ENCODE measurements around the gene SDK1. TPM values are rescaled to one million over a fixed set of nuclear protein-coding genes. Genes with fewer than 3 reads are reported as not detected.

The SDK1 gene
- total and polyA plus RNA-seq, 10 of the 15 experiments (the other 5 are each of a cell fraction or from before 2014, with no cell fraction given), result 0.14 to 0.33 TPM; not detected in 8

DNA sequence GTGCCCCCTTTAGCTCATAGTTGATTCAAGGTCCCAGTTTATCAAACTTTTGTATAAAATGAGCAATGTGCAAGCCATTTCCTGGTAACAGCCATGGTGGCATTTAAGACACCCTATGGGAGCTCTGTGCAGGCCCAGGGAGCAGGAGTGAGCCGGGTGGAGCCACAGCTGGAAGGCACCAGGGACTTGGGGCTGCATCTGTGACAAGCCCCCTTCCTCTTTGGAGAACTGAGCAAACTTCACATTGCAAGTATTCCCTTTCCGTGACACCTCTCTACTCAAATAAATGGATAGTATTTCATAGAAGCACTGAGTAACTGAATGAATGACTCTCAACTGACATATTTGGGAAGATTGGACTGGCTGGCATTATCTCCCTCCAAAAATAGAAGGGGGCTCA lies 822.3 kb downstream of the SDK1 start:
- CTCF ChIA-PET, result no interaction called here
- in situ Hi-C loops (cut with MboI), result no loop called here
- 0% methylated on average over 2 of the region's 2 CpGs for WGBS (ENCODE audit: insufficient coverage, insufficient replicate concordance, low lambda C conversion rate, missing lambda C conversion rate)

More for the DNA sequence above, 822.3 kb downstream of the SDK1 start:
- Histone ChIP-seq H3K4me2 (ENCODE audit: control insufficient read depth, insufficient read depth) (no peak overlapping the region), H3K27me3 (replicated peaks in 1 of 2; ENCODE audit: control insufficient read depth in 2 of 2, insufficient read depth in 2 of 2, low read length in 1 of 2) (no peaks in the 10 kb centered on the region), H3K9ac (ENCODE audit: control insufficient read depth, insufficient read depth, low read length) (no peak overlapping the region), H4K20me1 (ENCODE audit: control insufficient read depth, insufficient read depth) (no peaks in the 10 kb centered on the region), H3K36me3 (ENCODE audit: control insufficient read depth in 2 of 2, insufficient read depth in 2 of 2, low read length in 1 of 2) (no peaks in the 10 kb centered on the region), H3K27ac (ENCODE audit: control insufficient read depth, insufficient read depth) (no peak overlapping the region), H3K4me3 (no peak overlapping the region), H2AFZ (ENCODE audit: control insufficient read depth, low read depth, low read length) (no peak overlapping the region), H3K4me1 (ENCODE audit: control insufficient read depth, insufficient read depth, low read length) (no peaks in the 10 kb centered on the region), H3K9me3 (replicated peaks; ENCODE audit: control insufficient read depth, insufficient read depth, low read length) (no peaks in the 10 kb centered on the region; the same call in 2 of the 3 replicates), H3K79me2 (ENCODE audit: control insufficient read depth, insufficient read depth, low read length) (no peaks in the 10 kb centered on the region)
- ChIA-PET RAD21 (ENCODE audit: unreplicated experiment) (no interaction called here), SMC1A (ENCODE audit: uncharacterized antibody, unreplicated experiment) (interaction anchor here (0.6 kb wide), 1 partner anchor 385 kb away, joined by 3 read pairs; no protein-coding TSS in a partner anchor), POLR2A (no interaction called here)
- FAIRE-seq (no peak), ATAC-seq (no peak), DNase-seq (ENCODE audit: low read depth, low spot score) (no peak)
- no TSS peak for BruUV-seq (replicated peaks)
- TF ChIP-seq, protein P1, sequence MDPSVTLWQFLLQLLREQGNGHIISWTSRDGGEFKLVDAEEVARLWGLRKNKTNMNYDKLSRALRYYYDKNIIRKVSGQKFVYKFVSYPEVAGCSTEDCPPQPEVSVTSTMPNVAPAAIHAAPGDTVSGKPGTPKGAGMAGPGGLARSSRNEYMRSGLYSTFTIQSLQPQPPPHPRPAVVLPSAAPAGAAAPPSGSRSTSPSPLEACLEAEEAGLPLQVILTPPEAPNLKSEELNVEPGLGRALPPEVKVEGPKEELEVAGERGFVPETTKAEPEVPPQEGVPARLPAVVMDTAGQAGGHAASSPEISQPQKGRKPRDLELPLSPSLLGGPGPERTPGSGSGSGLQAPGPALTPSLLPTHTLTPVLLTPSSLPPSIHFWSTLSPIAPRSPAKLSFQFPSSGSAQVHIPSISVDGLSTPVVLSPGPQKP (IDR thresholded peaks at IDR 0.05; ENCODE audit: low read depth, low read length), result no peak
- no peak for TF ChIP-seq TARDBP (IDR thresholded peaks at IDR 0.05; ENCODE audit: borderline replicate concordance)
- no peak for TF ChIP-seq IKZF1 (conservative IDR thresholded peaks at IDR 0.05)
- no peak for TF ChIP-seq NFYA (IDR thresholded peaks at IDR 0.05; ENCODE audit: borderline replicate concordance, low read depth, low read length)
- no peak for TF ChIP-seq ATF7 (IDR thresholded peaks at IDR 0.05; ENCODE audit: low read depth)
- TF ChIP-seq, protein P2, sequence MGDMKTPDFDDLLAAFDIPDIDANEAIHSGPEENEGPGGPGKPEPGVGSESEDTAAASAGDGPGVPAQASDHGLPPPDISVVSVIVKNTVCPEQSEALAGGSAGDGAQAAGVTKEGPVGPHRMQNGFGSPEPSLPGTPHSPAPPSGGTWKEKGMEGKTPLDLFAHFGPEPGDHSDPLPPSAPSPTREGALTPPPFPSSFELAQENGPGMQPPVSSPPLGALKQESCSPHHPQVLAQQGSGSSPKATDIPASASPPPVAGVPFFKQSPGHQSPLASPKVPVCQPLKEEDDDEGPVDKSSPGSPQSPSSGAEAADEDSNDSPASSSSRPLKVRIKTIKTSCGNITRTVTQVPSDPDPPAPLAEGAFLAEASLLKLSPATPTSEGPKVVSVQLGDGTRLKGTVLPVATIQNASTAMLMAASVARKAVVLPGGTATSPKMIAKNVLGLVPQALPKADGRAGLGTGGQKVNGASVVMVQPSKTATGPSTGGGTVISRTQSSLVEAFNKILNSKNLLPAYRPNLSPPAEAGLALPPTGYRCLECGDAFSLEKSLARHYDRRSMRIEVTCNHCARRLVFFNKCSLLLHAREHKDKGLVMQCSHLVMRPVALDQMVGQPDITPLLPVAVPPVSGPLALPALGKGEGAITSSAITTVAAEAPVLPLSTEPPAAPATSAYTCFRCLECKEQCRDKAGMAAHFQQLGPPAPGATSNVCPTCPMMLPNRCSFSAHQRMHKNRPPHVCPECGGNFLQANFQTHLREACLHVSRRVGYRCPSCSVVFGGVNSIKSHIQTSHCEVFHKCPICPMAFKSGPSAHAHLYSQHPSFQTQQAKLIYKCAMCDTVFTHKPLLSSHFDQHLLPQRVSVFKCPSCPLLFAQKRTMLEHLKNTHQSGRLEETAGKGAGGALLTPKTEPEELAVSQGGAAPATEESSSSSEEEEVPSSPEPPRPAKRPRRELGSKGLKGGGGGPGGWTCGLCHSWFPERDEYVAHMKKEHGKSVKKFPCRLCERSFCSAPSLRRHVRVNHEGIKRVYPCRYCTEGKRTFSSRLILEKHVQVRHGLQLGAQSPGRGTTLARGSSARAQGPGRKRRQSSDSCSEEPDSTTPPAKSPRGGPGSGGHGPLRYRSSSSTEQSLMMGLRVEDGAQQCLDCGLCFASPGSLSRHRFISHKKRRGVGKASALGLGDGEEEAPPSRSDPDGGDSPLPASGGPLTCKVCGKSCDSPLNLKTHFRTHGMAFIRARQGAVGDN (IDR thresholded peaks at IDR 0.05), result no peak
- no peak for TF ChIP-seq HDGF (IDR thresholded peaks at IDR 0.05)
- TF ChIP-seq JUND (IDR thresholded peaks at IDR 0.05; ENCODE audit: low read depth, low read length), result no peak
- TF ChIP-seq ZNF217 (IDR thresholded peaks at IDR 0.05), result no peak
- no peak for TF ChIP-seq RUNX3 (IDR thresholded peaks at IDR 0.05; ENCODE audit: low read length)
- no peak for TF ChIP-seq IRF4 (IDR thresholded peaks at IDR 0.05; ENCODE audit: low read depth, low read length)
- no peak for TF ChIP-seq STAT3 (IDR thresholded peaks at IDR 0.05; ENCODE audit: low read depth, low read length)
- TF ChIP-seq KDM1A (IDR thresholded peaks at IDR 0.05; ENCODE audit: borderline replicate concordance), result no peak
- no peak for TF ChIP-seq GABPA (IDR thresholded peaks at IDR 0.05; ENCODE audit: low read depth)
- TF ChIP-seq NFIC (IDR thresholded peaks at IDR 0.05; ENCODE audit: low read depth, low read length), result no peak
- no peak for TF ChIP-seq PAX5 (IDR thresholded peaks at IDR 0.05; ENCODE audit: borderline replicate concordance, low read depth, low read length)
- no peak for TF ChIP-seq SMAD5 (IDR thresholded peaks at IDR 0.05; ENCODE audit: low read depth)
- TF ChIP-seq, protein P3, sequence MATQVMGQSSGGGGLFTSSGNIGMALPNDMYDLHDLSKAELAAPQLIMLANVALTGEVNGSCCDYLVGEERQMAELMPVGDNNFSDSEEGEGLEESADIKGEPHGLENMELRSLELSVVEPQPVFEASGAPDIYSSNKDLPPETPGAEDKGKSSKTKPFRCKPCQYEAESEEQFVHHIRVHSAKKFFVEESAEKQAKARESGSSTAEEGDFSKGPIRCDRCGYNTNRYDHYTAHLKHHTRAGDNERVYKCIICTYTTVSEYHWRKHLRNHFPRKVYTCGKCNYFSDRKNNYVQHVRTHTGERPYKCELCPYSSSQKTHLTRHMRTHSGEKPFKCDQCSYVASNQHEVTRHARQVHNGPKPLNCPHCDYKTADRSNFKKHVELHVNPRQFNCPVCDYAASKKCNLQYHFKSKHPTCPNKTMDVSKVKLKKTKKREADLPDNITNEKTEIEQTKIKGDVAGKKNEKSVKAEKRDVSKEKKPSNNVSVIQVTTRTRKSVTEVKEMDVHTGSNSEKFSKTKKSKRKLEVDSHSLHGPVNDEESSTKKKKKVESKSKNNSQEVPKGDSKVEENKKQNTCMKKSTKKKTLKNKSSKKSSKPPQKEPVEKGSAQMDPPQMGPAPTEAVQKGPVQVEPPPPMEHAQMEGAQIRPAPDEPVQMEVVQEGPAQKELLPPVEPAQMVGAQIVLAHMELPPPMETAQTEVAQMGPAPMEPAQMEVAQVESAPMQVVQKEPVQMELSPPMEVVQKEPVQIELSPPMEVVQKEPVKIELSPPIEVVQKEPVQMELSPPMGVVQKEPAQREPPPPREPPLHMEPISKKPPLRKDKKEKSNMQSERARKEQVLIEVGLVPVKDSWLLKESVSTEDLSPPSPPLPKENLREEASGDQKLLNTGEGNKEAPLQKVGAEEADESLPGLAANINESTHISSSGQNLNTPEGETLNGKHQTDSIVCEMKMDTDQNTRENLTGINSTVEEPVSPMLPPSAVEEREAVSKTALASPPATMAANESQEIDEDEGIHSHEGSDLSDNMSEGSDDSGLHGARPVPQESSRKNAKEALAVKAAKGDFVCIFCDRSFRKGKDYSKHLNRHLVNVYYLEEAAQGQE (IDR thresholded peaks at IDR 0.05; ENCODE audit: low read depth, low read length), result no peak
- no peak for TF ChIP-seq TCF12 (IDR thresholded peaks at IDR 0.05; ENCODE audit: low read depth, low read length)
- no peak for TF ChIP-seq FOXK2 (IDR thresholded peaks at IDR 0.05)
- intact Hi-C loops (cut with micrococcal nuclease; ENCODE audit: unreplicated experiment), result no loop called here

All from GM12878 (cell line).